Ovary (tissue), 3 donors: ENCODE data around the gene KLC3.
"Not testable (repeated sequence)": the region's sequence is repeated elsewhere in the genome, so short reads cannot be mapped to it uniquely, and the experiment has no call there.

ENCODE experiments used
- CTCF ChIP-seq, 3 donors: fragments of 450-650 bp in 2 of 3; fragments of 200-600 bp in 1 of 3; IDR thresholded peaks; one replicate each; pipeline versions ENCODE4 v1.5.1 to v1.8.0; 2016 to 2022; ENCODE audit warnings: antibody characterized with exemption in 3 of 3, mild to moderate bottlenecking in 1 of 3
- EP300 ChIP-seq: sonication (generic); formaldehyde crosslinking; IDR thresholded peaks from one replicate; pipeline ENCODE4 v1.6.1; 2017; ENCODE audit warnings: antibody characterized with exemption
- POLR2A ChIP-seq: fragments of 450-650 bp; IDR thresholded peaks from one replicate; pipeline ENCODE4 v1.6.1; 2017; ENCODE audit warnings: antibody characterized with exemption, mild to moderate bottlenecking, moderate library complexity
- donor health status: DM: no; HTN: no; CAD: no.

GRCh38 chr19:45312285-45312684 is 28.3 kb upstream of the KLC3 start:
- TF ChIP-seq EP300; CTCF (IDR thresholded peaks at IDR 0.05); POLR2A: not testable (repeated sequence)
